Central memory CD4-positive, alpha-beta T cell (primary cell): ENCODE measurements around the gene SMAD9.
"Not testable (repeated sequence)": the region's sequence is repeated elsewhere in the genome, so short reads cannot be mapped to it uniquely, and the experiment has no call there.

Source experiments
- DNase-seq: peaks from one replicate; pipeline ENCODE4 v3.0.0; 2022

SMAD9 gene

GRCh38 chr13:36910545-36910944 is 9.5 kb downstream of the SMAD9 start:
- no peak for DNase-seq

DNA sequence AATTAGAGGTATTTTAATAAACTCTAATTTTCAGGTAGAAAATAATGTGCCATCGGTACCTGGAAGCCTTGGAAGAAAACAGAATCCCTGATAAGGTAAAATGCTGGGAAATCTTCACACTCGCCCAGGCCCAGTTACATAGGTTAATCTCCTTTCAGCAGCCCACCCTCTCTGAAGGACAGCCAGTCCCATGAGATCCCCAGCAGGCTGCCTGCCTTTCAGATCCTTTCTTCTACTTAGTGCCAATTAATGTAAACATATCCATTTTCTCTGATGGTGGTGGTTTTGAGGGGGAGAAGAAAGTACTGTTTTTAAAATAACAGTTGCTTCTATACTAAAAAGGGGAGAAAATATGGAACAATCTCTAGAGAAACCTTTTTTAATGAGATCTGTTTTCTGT is 12.2 kb downstream of the SMAD9 start:
- no peak for DNase-seq

DNA sequence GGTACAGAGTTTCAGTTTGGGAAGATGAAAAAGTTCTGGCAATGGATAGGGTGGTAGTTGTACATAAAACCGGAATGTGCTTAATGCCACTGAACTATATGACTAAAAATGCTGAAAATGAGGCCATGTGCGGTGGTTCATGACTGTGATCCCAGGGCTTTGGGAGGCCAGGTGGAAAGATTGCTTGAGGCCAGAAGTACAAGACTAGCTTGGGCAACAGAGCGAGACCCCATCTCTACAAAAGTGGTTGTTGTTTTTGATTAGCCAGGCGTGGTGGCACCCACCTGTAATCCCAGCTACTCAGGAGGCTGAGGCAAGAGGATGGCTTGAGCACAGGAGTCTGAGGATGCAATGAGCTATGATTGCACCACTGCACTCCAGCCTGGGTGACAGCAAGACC is 12.8 kb downstream of the SMAD9 start:
- DNase-seq, result no peak

- no peak for DNase-seq
Observed at GRCh38 chr13:36905944-36906343, 14.1 kb downstream of the SMAD9 start.

DNA sequence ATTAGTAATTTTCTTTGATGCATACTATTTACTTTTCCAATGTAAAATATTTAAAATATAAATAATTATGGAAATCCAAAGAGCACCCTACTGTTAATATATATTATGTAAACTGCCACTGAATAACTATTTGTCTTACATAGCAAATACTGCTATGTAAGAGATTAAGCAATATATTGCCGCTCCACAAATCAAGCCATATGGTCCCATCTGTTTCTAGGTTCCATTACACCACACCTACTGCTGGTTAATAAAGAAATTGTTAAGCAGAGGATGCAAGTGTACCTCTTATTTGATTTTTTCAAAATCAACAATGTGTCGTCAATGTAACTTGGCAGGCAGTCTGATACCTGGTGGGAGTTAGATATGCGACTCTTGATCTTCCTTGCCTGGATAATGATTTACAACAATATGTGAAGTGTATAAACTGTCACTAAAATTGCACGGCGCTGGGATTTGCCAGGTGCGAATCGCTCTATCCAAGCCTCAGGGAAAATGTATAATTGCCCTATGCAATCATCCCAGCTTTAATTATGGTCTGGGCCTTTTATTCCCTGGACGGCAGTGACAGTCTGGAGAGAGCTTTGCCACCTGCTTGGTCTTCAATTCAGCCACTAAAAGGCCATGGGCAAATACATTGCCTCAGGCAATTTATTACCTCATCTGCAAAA is 16.0 kb downstream of the SMAD9 start:
- DNase-seq, result no peak

DNA sequence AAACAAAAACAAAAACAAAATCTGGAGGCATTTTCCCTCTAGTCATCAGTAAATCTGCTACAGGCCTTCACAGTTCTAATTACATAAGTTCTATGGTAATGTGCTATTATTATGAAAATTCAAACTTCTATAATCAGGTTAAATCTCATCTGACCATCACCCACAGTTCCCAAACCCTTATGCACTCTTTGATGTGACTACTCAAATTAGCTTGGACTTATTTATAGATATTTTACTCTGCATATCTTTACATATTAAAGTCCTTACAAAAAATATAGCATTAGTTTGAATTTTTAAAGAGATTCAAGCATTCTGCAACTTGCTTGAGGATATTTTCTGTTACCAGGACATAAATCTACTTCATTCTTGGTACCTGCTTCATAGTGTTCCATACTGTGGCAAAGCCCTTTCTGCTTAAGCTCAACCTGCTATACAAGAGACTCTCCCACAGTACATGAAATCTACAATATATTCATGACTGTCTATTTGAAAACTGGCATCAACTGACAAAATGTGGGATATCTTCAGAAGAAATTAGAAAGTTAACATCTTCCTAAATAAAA is 22.9 kb downstream of the SMAD9 start:
- no peak for DNase-seq

GRCh38 chr13:36891752-36892151 is 28.3 kb downstream of the SMAD9 start:
- DNase-seq, result no peak

GRCh38 chr13:36888645-36889044 is 31.4 kb downstream of the SMAD9 start:
- DNase-seq, result no peak

- no peak for DNase-seq
Observed at GRCh38 chr13:36887758-36888521, 32.1 kb downstream of the SMAD9 start.

GRCh38 chr13:36885901-36886300 is 34.1 kb downstream of the SMAD9 start:
- DNase-seq, result no peak

GRCh38 chr13:36884235-36884634 is 35.8 kb downstream of the SMAD9 start:
- no peak for DNase-seq

DNA sequence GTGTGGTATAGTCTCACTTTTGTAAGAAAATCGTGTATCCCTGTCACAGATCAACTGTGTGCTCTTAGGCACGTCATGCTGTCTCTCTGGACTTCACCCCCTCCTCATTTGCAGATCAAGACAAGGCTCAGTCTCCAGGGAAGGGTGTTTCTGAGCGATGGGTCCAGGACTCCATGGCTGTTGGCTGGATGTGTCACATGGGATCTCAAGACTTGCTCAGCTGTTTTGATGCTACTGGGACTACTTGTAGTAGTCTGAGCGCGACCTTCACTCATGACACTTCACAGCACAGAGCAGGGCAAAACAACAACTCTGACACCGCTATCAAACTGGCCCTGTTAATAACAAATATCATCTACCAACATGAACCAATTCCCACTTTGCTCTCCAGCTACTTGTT is 36.2 kb downstream of the SMAD9 start:
- DNase-seq, result no peak

- DNase-seq, result not testable (repeated sequence)
Observed at GRCh38 chr13:36883392-36883791, 36.6 kb downstream of the SMAD9 start.

DNA sequence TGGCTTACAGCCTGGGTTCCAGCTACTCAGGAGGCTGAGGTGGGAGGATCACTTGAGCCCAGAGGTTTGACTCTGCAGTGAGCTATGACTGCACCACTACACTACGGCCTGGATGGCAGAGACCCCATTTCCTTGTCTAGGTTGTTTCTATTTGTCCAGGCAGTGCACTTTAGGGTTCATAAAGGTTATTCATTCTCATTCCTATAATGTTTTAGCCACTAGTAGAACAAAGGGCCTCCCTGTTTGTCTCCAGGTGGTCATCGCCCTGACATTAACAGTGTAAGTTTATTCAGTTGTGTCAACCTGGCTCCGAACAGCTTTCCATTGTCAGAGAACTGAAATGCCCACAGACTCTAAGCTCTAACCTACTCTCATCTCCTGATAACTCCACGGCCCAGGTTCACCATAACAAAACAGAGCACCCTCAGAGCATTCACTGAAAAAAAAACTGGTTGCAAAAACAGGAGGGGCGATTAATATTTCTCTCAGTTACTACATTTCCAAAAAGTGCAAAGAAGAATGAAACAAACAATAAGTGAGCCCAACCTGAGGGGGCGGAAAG is 37.1 kb downstream of the SMAD9 start:
- DNase-seq, result no peak

GRCh38 chr13:36880961-36881360 is 39.1 kb downstream of the SMAD9 start:
- no peak for DNase-seq

GRCh38 chr13:36879218-36879938 is 40.7 kb downstream of the SMAD9 start:
- no peak for DNase-seq

- DNase-seq, result no peak
Observed at GRCh38 chr13:36875961-36876360, 44.1 kb downstream of the SMAD9 start.

DNA sequence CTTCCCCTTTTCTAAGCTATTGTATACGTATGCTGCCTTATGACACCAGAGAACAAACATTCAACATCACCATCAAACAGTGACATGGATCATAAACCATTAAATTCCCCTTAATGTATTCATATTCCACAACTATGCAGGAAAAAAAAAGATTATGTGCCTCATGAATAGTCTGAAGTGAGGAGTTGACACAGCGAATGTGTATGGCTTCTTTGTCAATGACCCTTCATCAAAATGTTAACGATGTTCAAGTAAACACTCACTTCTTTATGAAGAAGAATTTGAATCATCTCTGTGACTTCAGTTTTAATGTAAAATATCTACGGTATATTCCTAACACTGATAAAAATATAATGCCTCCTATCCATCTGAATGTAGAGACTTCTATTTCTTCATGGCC is 44.6 kb downstream of the SMAD9 start:
- DNase-seq, result no peak

DNA sequence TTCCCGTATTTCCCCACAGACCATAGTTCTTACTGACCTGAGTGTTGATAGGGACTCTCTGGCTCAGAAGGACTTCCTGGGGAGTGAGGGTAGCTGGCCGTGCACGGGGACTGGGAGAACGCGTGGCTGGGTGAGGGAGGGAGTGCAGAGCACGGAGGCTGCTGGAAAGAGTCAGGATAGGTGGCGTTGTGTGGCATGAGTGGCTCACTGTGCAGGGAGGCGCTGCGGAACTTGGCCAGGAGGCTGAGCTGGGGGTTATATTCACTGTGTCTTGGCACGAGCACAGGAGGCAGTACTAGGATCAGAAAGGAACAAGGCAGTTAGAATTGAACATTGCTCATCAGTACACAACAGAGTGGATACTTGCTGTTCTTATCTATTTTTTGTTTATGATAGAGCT is 47.4 kb downstream of the SMAD9 start:
- DNase-seq, result no peak

DNA sequence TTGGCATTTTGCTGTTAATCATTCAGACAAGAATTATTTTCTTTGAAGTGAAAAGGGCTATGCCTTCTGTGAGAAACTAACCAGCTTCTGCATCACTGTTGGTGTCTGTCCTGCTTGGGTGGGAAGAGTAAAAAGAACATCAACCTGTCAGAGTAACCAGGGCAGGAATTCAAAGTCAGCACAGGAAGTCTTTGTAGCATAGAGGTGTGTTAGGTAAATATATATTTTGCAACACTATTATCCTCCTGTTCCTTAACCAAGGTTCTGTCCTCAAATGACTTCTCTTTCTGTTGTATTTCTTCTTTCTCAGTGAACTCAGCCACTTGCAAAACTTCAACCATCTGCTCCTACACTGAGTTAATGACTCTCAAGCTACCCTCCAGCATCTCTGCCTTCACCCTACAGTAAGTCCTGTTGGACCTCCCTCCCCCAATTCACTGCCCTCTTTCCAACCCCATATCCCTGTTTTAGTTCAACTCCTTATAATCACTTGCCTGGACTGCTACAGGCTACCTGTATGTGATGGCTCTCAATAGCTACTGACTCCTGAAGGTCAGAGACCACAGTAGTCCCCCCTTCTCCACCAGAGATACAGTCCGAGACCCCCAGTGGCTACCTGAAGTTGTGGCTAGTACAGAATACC is 49.9 kb downstream of the SMAD9 start:
- no peak for DNase-seq

DNA sequence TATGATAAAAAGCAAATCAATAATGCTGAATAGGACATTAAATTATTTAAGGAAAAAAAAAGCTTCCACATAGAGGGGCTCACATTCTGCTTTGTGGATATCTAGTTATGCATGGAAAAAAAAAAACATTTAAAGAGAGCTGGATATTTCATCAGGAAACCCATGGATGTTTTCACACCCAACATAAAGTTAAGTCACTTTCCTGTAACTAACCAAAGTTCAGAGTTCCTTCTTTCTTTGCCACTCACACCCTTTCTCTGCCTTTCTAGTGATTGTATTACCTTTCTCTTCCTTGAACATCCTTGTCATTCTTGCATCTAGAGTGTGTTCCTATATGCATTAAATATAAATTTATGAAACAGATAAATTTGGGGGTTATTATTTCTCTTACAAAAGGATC is 53.8 kb downstream of the SMAD9 start:
- no peak for DNase-seq

DNA sequence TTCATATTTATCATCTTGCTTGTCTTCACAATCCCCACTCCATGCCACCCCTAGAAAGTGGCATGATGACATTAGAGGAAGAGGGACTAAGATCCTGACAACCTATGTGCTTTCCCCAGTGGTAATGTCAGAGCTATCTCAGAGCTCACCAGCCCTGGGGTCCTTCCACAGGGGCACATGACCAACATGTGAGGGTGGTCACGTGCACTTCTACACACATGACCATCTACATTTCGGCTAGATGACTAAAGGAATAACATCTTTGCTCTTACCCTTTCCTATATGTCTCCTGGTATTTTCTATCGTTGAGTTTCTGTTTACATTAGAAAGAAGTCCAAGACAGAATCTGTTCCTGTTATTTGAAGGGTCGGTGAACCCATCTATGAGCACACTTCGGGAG is 54.8 kb downstream of the SMAD9 start:
- no peak for DNase-seq

DNA sequence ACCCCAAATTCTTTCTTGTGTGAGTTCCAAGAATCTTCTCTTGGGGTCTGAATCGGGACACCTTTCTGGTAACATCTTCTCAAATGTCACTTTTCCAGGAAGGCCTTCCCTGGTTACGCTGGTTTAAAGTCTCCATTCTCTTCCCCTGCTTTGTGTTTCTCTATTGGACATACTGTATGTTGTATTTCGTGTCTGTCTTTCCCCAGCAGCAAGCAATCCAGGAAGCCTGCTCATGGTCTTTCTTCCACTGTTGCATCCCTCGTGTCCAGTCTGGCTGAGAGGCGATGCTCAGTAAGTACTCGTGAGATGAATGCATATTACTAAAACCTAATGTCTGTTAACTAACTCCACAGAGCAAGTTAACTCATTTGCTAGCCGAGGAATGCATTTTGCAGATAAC is 57.3 kb downstream of the SMAD9 start:
- DNase-seq, result no peak
